Activated CD8-positive, alpha-beta memory T cell treated with anti-CD3 and anti-CD28 coated beads, Interleukin-2, amount 50 U/mL, for 1 hour (primary cell): Measurements from ENCODE around the gene CYP26B1.
"Not testable (repeated sequence)": the region's sequence is repeated elsewhere in the genome, so short reads cannot be mapped to it uniquely, and the experiment has no call there.

Experiments
- DNase-seq: peaks from one replicate; pipeline ENCODE4 v3.0.0-alpha.2; 2020; ENCODE audit errors: extremely low read depth

Gene CYP26B1

GRCh38 chr2:72111061-72111460 lies 36.6 kb downstream of the CYP26B1 start:
- no peak for DNase-seq

GRCh38 chr2:72109904-72110303 lies 37.8 kb downstream of the CYP26B1 start:
- DNase-seq: no peak

GRCh38 chr2:72109291-72109690 lies 38.4 kb downstream of the CYP26B1 start:
- DNase-seq: no peak

GRCh38 chr2:72108121-72108520 lies 39.5 kb downstream of the CYP26B1 start:
- no peak for DNase-seq

GRCh38 chr2:72106978-72107377 lies 40.7 kb downstream of the CYP26B1 start:
- DNase-seq: no peak

GRCh38 chr2:72104821-72105588 lies 42.7 kb downstream of the CYP26B1 start:
- no peak for DNase-seq

GRCh38 chr2:72103690-72104089 lies 44.0 kb downstream of the CYP26B1 start:
- DNase-seq: no peak

GRCh38 chr2:72103161-72103560 lies 44.5 kb downstream of the CYP26B1 start:
- DNase-seq: no peak

- DNase-seq: no peak
Measured at GRCh38 chr2:72098935-72099334, 48.7 kb downstream of the CYP26B1 start.

GRCh38 chr2:72097276-72097675 lies 50.4 kb downstream of the CYP26B1 start:
- no peak for DNase-seq

- DNase-seq: no peak
Measured at GRCh38 chr2:72096181-72096580, 51.5 kb downstream of the CYP26B1 start.

- no peak for DNase-seq
Measured at GRCh38 chr2:72095364-72095763, 52.3 kb downstream of the CYP26B1 start.

GRCh38 chr2:72094701-72095100 lies 53.0 kb downstream of the CYP26B1 start:
- no peak for DNase-seq

- no peak for DNase-seq
Measured at GRCh38 chr2:72092111-72092510, 55.6 kb downstream of the CYP26B1 start.

- DNase-seq: no peak
Measured at GRCh38 chr2:72090781-72091482, 56.7 kb downstream of the CYP26B1 start.

GRCh38 chr2:72090271-72090720 lies 57.4 kb downstream of the CYP26B1 start:
- DNase-seq: no peak

GRCh38 chr2:72089537-72089936 lies 58.1 kb downstream of the CYP26B1 start:
- DNase-seq: no peak

- no peak for DNase-seq
Measured at GRCh38 chr2:72089028-72089427, 58.6 kb downstream of the CYP26B1 start.

GRCh38 chr2:72086871-72087633 lies 60.6 kb downstream of the CYP26B1 start:
- not testable (repeated sequence) for DNase-seq

- DNase-seq: no peak
Measured at GRCh38 chr2:72085513-72085912, 62.1 kb downstream of the CYP26B1 start.

GRCh38 chr2:72085036-72085435 lies 62.6 kb downstream of the CYP26B1 start:
- no peak for DNase-seq

- no peak for DNase-seq
Measured at GRCh38 chr2:72084584-72084976, 63.1 kb downstream of the CYP26B1 start.
